Fibroblast of pulmonary artery (primary cell): Measurements from ENCODE around the gene TGFB3.

Source experiments
- DNase-seq: peaks from one replicate; pipeline ENCODE4 v3.0.0-alpha.2; 2010; ENCODE audit warnings: low read depth
- H3K4me3 ChIP-seq: replicated peaks from 2 replicates; pipeline ENCODE4 v1.5.1; 2011; ENCODE audit warnings: low read depth, mild to moderate bottlenecking, control low read depth, low read length, moderate library complexity
- CTCF ChIP-seq: IDR thresholded peaks from 2 replicates; pipeline ENCODE4 v1.5.1; 2011; ENCODE audit warnings: mild to moderate bottlenecking, control low read depth, low read length, inconsistent platforms; ENCODE audit errors: missing control alignments

The TGFB3 gene

DNA sequence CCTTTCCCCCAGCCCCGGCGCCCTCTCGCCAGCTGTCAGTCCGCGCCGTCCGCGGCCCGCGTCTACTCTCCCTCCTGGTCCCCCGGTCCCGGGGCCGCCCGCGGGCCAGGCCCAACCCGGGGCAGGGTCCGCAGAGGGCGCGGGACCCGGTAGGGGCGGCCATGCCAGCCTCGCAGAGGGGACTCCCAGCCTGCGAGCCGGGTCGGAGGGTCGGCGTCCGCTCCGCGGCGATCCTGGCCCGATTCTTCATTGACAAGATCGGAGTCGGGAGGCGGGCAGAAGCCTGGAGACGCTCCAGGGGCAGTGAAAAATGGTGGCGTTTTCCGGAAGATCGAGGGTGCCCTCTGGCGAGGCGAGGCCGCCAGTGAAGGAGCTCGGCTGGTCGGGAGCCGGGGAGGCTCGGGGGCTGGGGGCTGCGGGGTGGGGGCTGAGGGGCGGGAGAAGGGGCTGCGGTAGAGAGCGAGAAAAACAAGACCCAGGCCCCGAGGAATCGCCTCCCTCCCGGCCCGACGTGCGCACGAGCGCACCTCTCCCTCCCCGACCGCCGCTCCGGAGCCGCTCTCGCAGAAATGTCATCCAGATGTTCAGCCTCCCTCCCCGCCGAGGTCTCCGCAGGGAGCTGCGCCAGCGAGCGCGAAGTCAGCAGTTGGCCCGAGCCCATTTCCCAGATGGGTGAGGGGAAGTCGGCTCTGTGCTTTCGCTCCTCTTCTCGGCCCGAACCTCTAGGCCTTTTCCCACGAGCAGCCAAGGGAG is 647 bp upstream of the TGFB3 start:
- peak overlapping the region; percentile 65 for H3K4me3 ChIP-seq
- peak; percentile 84 for DNase-seq
- peak; percentile 53 for TF ChIP-seq CTCF

DNA sequence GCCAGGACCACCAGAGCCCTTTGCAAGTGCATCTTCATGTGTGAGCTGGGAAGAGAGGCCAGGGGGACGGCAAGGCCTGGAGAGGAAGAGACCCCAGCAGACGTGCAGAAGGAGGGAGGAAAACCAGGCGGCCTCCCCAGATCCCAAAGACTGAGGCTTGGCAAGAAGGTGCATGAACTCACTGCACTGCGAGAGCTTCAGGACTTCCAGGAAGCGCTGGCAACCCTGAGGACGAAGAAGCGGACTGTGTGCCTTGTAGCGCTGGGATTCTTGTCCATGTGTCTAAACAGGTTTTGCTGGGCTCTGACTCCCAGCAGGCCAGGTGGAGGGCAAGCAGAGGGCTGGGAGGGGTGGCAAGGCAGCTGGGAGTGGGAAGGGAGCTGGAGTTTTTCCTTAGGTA is 939 bp downstream of the TGFB3 start:
- no peak for DNase-seq
- TF ChIP-seq CTCF: no peak
- peak overlapping the region; percentile 65 for H3K4me3 ChIP-seq

DNA sequence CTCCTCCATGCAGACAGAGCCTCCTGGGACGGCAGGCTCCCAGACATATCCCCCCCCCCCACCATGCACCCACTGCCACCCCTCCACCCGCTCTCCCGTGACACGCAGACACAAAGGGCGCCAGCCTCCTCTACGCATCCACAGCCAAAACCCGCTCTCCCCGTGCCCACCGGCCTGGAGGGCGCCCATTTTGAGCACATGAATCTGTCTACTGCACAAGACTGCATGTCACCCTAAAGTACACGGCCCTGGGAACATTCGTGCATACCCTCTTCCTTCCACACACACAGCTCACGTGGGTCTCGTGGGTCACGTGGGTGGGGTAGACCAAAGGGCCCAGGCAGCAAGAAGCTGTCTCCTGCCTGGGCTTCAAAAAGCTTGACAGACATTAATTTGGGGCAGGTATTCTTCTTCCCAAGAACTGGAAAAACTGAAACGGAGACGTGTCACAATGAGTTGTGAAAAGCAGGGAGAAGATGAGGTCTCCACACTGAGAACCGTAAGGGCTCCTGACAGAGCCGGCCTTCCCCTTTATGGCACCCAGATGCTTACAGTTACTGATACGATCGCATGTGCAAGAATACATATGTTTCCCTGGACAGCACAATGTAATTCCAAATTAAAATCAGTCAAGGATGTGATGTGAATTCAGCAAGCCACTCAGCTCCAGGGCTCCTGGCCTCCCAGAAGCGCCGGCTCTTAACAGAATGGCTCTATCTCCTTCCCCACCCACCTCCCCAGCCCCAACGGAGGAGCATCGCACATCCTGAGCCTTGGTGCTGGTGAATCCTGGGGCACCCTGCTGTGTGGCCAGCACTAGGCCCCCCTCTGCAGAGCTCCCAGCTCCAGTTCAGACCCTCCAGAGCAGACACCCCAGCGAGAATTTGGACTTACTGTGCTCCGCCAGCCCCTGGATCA is 1.9 kb downstream of the TGFB3 start:
- peak overlapping the region; percentile 65 for H3K4me3 ChIP-seq
- TF ChIP-seq CTCF: no peak
- DNase-seq: no peak

DNA sequence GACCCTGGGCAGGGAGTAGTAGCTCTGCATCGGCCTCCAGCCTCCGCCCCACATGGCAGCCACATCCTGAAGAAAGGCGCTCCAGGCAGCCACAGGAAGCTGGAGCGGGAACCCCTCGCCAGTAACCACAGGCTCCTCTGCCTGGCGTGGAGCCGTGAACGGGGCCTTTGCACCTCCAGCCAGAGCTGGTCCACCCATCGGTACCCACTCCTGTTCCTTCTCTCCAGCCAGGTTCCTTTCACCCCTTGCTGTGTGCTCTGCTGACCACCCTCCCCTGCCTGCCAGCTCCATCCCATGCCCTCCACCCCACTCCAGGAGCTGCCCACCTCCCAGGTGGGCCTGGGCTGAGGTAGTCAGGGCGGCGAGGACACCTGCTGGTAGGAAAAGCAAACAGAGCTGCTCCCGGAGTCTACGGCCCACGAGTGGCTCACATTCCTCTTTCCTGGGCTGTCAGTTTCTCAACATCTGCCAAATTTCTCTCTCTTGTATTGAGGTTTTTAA is 2.7 kb downstream of the TGFB3 start:
- peak; percentile 76 for TF ChIP-seq CTCF
- DNase-seq: peak; percentile 59
- H3K4me3 ChIP-seq: peak overlapping the region; percentile 65

GRCh38 chr14:75978249-75978731 is 3.5 kb downstream of the TGFB3 start:
- no peak overlapping the region for H3K4me3 ChIP-seq
- TF ChIP-seq CTCF: no peak
- no peak for DNase-seq

DNA sequence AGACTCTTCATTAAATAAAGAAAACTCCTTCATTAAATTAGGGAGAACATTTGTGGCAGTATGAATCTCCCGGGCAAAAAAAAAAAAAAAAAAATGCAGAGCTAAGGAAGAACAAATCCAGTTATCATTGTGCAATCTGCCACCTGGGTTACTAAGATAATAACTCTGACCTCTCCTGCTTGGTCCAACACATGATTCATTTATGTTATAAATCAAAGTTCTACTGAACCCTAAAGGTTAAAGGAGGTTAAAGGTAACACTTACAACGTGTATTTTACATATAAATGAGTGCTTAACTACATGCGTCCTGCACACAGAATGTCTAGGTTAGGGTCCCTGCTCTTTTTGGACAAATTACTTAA is 4.2 kb downstream of the TGFB3 start:
- DNase-seq: no peak
- H3K4me3 ChIP-seq: no peak overlapping the region
- no peak for TF ChIP-seq CTCF
